Bronchial epithelial cell (primary cell): ENCODE results near the gene SHCBP1. TPM values are rescaled to one million over a fixed set of nuclear protein-coding genes. Genes with fewer than 3 reads are reported as not detected.

ENCODE experiments used
- DNase-seq: peaks from one replicate; pipeline ENCODE4 v3.0.0-alpha.2; 2010; ENCODE audit warnings: low read depth
- FAIRE-seq: peaks from 2 replicates; lab custom pipeline; 2011; peaks lifted over from hg19 to GRCh38; lab: Jason Lieb, UNC
- H3K27me3 ChIP-seq: 2 replicates; pipeline ENCODE4 v1.5.1; 2011; ENCODE audit warnings: low read length; ENCODE audit not compliant: control insufficient read depth, insufficient read depth
- H3K36me3 ChIP-seq: 2 replicates; pipeline ENCODE4 v1.5.1; 2011; ENCODE audit warnings: low read length; ENCODE audit not compliant: control insufficient read depth, insufficient read depth
- H3K4me3 ChIP-seq: 2 replicates; pipeline ENCODE4 v1.5.1; 2011; ENCODE audit warnings: mild to moderate bottlenecking, low read depth, low read length, control low read depth
- CTCF ChIP-seq: IDR thresholded peaks from 2 replicates; pipeline ENCODE4 v1.5.1; 2011; ENCODE audit warnings: mild to moderate bottlenecking, moderate library complexity, low read length, control low read depth, inconsistent platforms; ENCODE audit not compliant: insufficient read depth, severe bottlenecking
- total RNA-seq: library from RNA; depleted of rRNA; stranded (reverse); fragments of >200 nt; gene quantifications from 2 replicates; pipeline ENCODE4 v1.2.1, GENCODE V29; 2014

SHCBP1 gene
- 0.90 and 1.3 TPM in 2 replicates for total RNA-seq

- H3K27me3 ChIP-seq, result no peaks in the 10 kb centered on the region
- TF ChIP-seq CTCF, result no peak
- peak within 1 kb of the TSS; percentile 60 for H3K4me3 ChIP-seq
- no peaks in the 10 kb centered on the region for H3K36me3 ChIP-seq
- FAIRE-seq (no peak), DNase-seq (peak; percentile 74)
These were observed at the start of gene SHCBP1 for GRCh38 chr16:46621006-46621933. Gene SHCBP1 (minus strand): TSS chr16:46621379. CDS start chr16:46621359, 20 bp downstream.

GRCh38 chr16:46662123-46662522, 40.9 kb upstream of the SHCBP1 start:
- no peak for TF ChIP-seq CTCF
- FAIRE-seq, result no peak

GRCh38 chr16:46658925-46659324, 37.7 kb upstream of the SHCBP1 start:
- Histone ChIP-seq H3K36me3 (peaks cover 10% of the 10 kb centered on the region), H3K4me3 (no peak overlapping the region), H3K27me3 (no peaks in the 10 kb centered on the region)
- TF ChIP-seq CTCF, result no peak
- DNase-seq (no peak), FAIRE-seq (no peak)

More at GRCh38 chr16:46662123-46662522, 40.9 kb upstream of the SHCBP1 start:
- no peak for DNase-seq
- H3K36me3 ChIP-seq, result peaks cover 10% of the 10 kb centered on the region
- H3K27me3 ChIP-seq, result no peaks in the 10 kb centered on the region
- H3K4me3 ChIP-seq, result no peak overlapping the region

GRCh38 chr16:46651305-46651704, 30.1 kb upstream of the SHCBP1 start:
- H3K4me3 ChIP-seq, result no peak overlapping the region
- no peaks in the 10 kb centered on the region for H3K27me3 ChIP-seq
- no peaks in the 10 kb centered on the region for H3K36me3 ChIP-seq
- DNase-seq (no peak), FAIRE-seq (no peak)
- no peak for TF ChIP-seq CTCF

- H3K27me3 ChIP-seq, result no peaks in the 10 kb centered on the region
- H3K36me3 ChIP-seq, result no peaks in the 10 kb centered on the region
- no peak for DNase-seq
- TF ChIP-seq CTCF, result no peak
- FAIRE-seq, result no peak
- H3K4me3 ChIP-seq, result no peak overlapping the region
These were observed 29.1 kb upstream of the SHCBP1 start for GRCh38 chr16:46650254-46650623.
